Activated T-cell treated with anti-CD3 and anti-CD28 coated beads for 24 hours (primary cell): ENCODE results near the gene DCN.

Experiments used
- DNase-seq: peaks from one replicate; pipeline ENCODE4 v3.0.0-alpha.2; 2020; ENCODE audit warnings: low read depth

Gene DCN

GRCh38 chr12:91186156-91186555 is 3.5 kb upstream of the DCN start:
- no peak for DNase-seq

- no peak for DNase-seq
These were observed 2.8 kb upstream of the DCN start for GRCh38 chr12:91185421-91185820.

GRCh38 chr12:91183551-91183950 is 934 bp upstream of the DCN start:
- DNase-seq = no peak

- DNase-seq = no peak
These were observed 1.8 kb downstream of the DCN start for GRCh38 chr12:91180582-91181395.

GRCh38 chr12:91179966-91180561 is 2.6 kb downstream of the DCN start:
- no peak for DNase-seq

- DNase-seq = no peak
These were observed 3.3 kb downstream of the DCN start for GRCh38 chr12:91179315-91179714.

GRCh38 chr12:91178781-91179180 is 3.8 kb downstream of the DCN start:
- no peak for DNase-seq

- no peak for DNase-seq
These were observed 4.5 kb downstream of the DCN start for GRCh38 chr12:91178139-91178561.

GRCh38 chr12:91177381-91177780 is 5.2 kb downstream of the DCN start:
- DNase-seq = no peak

- DNase-seq = no peak
These were observed 5.7 kb downstream of the DCN start for GRCh38 chr12:91176915-91177314.

- no peak for DNase-seq
These were observed 6.3 kb downstream of the DCN start for GRCh38 chr12:91176358-91176757.

- DNase-seq = no peak
These were observed 9.5 kb downstream of the DCN start for GRCh38 chr12:91173124-91173523.

GRCh38 chr12:91172096-91172495 is 10.5 kb downstream of the DCN start:
- no peak for DNase-seq

- no peak for DNase-seq
These were observed 11.1 kb downstream of the DCN start for GRCh38 chr12:91171476-91171875.

GRCh38 chr12:91163116-91163515 is 19.5 kb downstream of the DCN start:
- DNase-seq = no peak

GRCh38 chr12:91161009-91161408 is 21.6 kb downstream of the DCN start:
- DNase-seq = no peak

- DNase-seq = no peak
These were observed 26.6 kb downstream of the DCN start for GRCh38 chr12:91155990-91156389.

GRCh38 chr12:91154131-91154530 is 28.5 kb downstream of the DCN start:
- DNase-seq = no peak

- DNase-seq = no peak
These were observed 38.6 kb downstream of the DCN start for GRCh38 chr12:91144053-91144452.

- no peak for DNase-seq
These were observed 39.4 kb downstream of the DCN start for GRCh38 chr12:91143206-91143605.

- no peak for DNase-seq
These were observed 40.4 kb downstream of the DCN start for GRCh38 chr12:91142221-91142631.

GRCh38 chr12:91140026-91140931 is 42.3 kb downstream of the DCN start:
- DNase-seq = no peak

GRCh38 chr12:91139286-91139685 is 43.3 kb downstream of the DCN start:
- no peak for DNase-seq
